Lower leg skin (tissue), 4 donors: ENCODE measurements around the gene CCL5. TPM values are rescaled to one million over a fixed set of nuclear protein-coding genes. Genes with fewer than 3 reads are reported as not detected.
"Not testable (repeated sequence)": the region's sequence is repeated elsewhere in the genome, so short reads cannot be mapped to it uniquely, and the experiment has no call there.

Source experiments
- DNase-seq, 2 donors: peaks; one replicate each; pipeline ENCODE4 v3.0.0-alpha.2; 2019; ENCODE audit warnings: low spot score in 2 of 2
- H3K4me3 ChIP-seq: fragments of 200-600 bp; sonication (generic); 2 replicates; pipeline ENCODE4 v1.5.1; 2017; ENCODE audit warnings: mild to moderate bottlenecking, low read depth; ENCODE audit not compliant: poor library complexity, severe bottlenecking
- POLR2A ChIP-seq, 2 donors: fragments of 450-650 bp; IDR thresholded peaks; one replicate each; pipeline ENCODE4 v1.6.1; 2016 to 2017; ENCODE audit warnings: antibody characterized with exemption in 2 of 2, mild to moderate bottlenecking in 1 of 2, moderate library complexity in 1 of 2
- WGBS, 2 donors: methylation state at CpG; one replicate each; pipeline ENCODE4 v1.1.5; 2018; 5-methylcytosine and 5-hydroxymethylcytosine counted together
- intact Hi-C: fragments of 100-400 bp; cut with DNase I; formaldehyde crosslinking; loops from one replicate; pipeline ENCODE4 v1.15.0; 2023; ENCODE audit warnings: low total_unique reads
- total RNA-seq, 4 donors: library from RNA; depleted of rRNA; stranded (reverse); fragments of >200 nt; gene quantifications; one replicate each; pipeline ENCODE4 v1.1.0, GENCODE V29; 2016
- TF ChIP-seq, protein P1 (sequence below), 3 donors: fragments of 450-650 bp; IDR thresholded peaks; one replicate each; pipeline ENCODE4 v1.5.1; 2016; ENCODE audit warnings: antibody characterized with exemption in 3 of 3, mild to moderate bottlenecking in 3 of 3, moderate library complexity in 2 of 3

Gene CCL5
- total RNA-seq, 4 donors from 2014 or later, result 0.91 to 2.2 (median 1.2) TPM

DNA sequence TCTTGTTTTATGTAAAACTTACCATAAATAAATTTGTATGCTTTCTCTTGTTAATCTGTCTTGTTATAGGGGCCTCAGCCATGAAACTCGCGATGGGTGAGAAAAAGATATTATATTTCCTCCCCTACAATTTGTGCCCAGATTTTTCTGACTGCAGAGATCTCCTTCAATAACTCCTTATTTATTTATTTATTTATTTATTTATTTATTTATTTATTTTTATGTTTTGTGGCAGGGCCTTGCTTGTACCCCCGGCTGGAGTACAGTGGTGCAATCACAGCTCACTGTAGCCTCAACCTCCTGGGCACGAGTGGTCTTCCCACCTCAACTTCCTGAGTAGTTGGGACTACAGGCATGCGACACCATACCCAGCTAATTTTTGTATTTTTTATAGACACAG, 23.3 kb upstream of the CCL5 start:
- no peak for TF ChIP-seq POLR2A (IDR thresholded peaks at IDR 0.05)
- TF ChIP-seq, protein P1, sequence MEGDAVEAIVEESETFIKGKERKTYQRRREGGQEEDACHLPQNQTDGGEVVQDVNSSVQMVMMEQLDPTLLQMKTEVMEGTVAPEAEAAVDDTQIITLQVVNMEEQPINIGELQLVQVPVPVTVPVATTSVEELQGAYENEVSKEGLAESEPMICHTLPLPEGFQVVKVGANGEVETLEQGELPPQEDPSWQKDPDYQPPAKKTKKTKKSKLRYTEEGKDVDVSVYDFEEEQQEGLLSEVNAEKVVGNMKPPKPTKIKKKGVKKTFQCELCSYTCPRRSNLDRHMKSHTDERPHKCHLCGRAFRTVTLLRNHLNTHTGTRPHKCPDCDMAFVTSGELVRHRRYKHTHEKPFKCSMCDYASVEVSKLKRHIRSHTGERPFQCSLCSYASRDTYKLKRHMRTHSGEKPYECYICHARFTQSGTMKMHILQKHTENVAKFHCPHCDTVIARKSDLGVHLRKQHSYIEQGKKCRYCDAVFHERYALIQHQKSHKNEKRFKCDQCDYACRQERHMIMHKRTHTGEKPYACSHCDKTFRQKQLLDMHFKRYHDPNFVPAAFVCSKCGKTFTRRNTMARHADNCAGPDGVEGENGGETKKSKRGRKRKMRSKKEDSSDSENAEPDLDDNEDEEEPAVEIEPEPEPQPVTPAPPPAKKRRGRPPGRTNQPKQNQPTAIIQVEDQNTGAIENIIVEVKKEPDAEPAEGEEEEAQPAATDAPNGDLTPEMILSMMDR (IDR thresholded peaks at IDR 0.05), result no peak
- intact Hi-C loops, result no loop called here
- WGBS, 2 donors, result 89 to 96% methylated on average over 5 of the region's 5 CpGs
- DNase-seq, result no peak
- no peak overlapping the region for H3K4me3 ChIP-seq

DNA sequence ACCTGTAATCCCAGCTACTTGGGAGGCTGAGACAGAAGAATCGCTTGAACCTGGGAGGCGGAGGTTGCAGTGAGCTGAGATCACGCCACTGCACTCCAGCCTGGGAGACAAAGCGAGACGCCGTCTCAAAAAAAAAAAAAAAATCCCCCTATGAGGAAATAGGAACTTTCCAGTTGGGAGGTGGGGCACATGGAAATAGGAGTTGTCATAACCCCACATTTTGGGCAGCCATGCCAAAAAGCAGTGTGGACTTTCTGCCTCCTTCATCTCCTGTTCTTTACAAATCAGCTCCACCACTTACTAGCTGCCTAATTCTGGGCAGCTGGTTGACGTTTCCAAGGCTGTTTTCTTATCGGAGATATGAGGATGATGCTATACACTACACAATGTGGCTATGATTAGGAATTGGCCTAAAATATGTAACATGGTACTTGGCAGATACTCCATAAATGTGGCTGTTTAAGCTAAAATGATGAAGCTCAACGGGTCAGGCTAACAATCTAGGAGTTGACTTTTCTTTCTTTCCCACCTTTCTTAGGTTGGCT, 21.5 kb upstream of the CCL5 start:
- no peak overlapping the region for H3K4me3 ChIP-seq
- no peak for DNase-seq
- 69 to 73% methylated on average over 9 of the region's 9 CpGs for WGBS, 2 donors
- no peak for TF ChIP-seq POLR2A (IDR thresholded peaks at IDR 0.05)
- TF ChIP-seq, protein P1 (IDR thresholded peaks at IDR 0.05), result no peak
- intact Hi-C loops, result no loop called here

DNA sequence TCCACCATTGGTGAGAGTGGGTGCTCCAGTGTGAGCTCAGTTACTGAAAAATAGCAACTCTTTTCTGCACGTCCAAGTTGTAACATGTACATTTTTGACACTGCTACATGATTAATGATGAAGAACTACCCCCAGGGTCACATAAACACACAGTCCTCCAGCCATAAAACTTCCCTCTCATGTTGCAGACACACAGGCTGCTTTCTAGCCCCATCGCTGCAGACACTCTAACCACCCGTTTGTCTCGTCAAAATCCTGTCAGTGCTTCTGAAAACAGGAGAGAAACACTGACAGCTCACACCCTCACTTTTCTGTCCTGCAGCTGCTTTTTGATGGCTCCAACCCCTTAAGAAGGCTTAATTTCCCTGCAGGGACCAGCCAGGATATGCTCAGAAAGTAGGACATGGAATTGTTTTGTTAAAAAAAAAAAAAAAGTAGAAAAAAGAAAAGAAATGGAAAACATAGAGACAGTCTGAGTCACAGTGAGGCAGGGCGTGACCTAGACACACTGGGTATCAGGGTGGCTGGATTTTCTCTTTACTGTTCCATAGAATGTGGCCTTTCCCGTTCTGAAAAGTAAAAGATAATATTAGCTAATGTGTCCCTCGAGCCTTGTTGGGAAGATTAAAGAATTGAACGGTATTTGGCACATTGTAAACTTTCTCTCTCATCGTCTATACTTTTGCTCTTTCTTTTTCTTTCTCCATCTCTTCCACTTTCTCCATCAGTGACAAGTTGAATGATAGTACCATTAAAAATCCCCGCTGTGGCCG, 20.7 kb upstream of the CCL5 start:
- no peak for DNase-seq
- H3K4me3 ChIP-seq, result no peak overlapping the region
- intact Hi-C loops, result no loop called here
- TF ChIP-seq POLR2A (IDR thresholded peaks at IDR 0.05), result no peak
- TF ChIP-seq, protein P1 (IDR thresholded peaks at IDR 0.05), result no peak
- 31 to 34% methylated on average over 11 of the region's 11 CpGs for WGBS, 2 donors

DNA sequence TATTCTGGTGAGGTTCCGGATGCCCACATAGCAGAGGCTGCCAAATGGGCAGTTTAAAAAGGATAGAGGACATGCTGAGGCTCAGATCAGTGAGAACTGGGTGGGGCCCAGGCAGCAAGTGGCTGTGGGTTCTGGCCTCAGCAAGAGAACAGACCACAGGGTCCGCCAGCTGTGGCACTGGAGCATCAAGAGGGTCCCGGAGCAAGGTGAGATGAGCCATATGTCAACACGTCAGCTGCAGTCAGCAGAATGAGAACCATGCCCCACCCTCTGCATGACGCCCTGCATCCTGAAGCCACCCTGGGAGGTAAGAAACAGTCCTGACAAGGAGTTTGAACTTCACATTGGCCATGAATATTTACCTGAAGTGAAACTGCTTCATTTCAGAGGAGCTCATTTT, 20.1 kb upstream of the CCL5 start:
- H3K4me3 ChIP-seq, result no peak overlapping the region
- DNase-seq, result no peak
- 44 to 58% methylated on average over 5 of the region's 5 CpGs for WGBS, 2 donors
- TF ChIP-seq, protein P1 (IDR thresholded peaks at IDR 0.05), result no peak
- TF ChIP-seq POLR2A (IDR thresholded peaks at IDR 0.05), result no peak
- intact Hi-C loops, result no loop called here

DNA sequence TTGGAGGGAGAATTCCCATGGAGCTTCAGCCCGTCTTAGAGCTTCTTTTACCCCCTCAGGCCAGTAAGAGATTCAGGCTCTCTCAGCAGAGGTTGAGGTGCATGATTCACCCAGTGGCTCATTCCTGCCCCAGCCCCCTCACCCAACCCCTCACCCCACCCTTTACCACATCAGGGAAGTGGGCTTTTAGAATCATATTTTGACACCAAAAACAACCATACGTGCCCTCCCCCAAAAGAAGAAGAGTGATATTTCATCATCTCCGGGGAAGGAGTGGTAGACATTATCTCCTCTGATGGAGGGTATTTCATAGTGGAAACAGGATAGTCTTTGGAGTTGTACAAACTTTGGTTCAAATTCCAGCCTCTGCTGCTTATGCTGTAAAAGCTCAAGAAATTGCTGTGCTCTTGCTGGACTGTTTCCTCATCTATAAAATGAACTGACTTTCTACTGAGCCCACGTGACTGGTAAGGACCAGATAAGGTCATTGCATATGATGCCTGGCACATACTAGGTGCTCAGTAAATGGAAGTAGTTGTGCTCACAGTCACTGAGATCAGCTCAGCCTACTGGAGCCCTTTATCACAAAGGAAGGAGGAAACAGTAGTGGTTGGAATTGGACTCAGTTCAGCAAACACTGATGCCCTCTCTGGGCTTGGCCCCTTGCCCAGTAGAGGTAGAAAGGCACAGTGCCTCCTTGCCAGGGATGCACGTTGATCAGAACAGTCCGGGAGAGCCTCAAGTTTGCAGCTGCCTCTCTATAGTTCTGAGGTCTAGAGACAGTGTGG, 18.3 kb upstream of the CCL5 start:
- no peak for DNase-seq
- TF ChIP-seq, protein P1 (IDR thresholded peaks at IDR 0.05), result no peak
- no peak for TF ChIP-seq POLR2A (IDR thresholded peaks at IDR 0.05)
- no peak overlapping the region for H3K4me3 ChIP-seq
- intact Hi-C loops, result no loop called here
- WGBS, 2 donors, result 57 to 60% methylated on average over 6 of the region's 6 CpGs

DNA sequence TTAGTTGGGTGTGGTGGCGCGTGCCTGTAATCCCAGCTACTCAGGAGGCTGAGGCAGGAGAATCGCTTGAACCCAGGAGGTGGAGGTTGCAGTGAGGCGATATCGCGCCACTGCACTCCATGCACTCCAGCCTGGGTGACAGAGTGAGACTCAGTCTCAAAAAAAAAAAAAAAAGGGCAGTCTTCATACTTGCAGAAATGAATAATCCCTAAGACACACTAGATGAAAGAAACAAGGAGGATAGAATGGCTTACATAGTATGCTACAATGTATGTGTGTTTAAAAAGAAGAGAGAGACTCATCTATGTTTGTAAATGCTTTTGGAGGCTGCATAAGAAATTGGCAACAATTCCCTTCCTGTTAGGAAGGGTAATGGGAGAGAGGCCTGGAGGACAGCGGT, 17.6 kb upstream of the CCL5 start:
- intact Hi-C loops, DNase-seq, H3K4me3 ChIP-seq: not testable (repeated sequence)
- WGBS, 2 donors, result 93 to 97% methylated on average over 7 of the region's 7 CpGs
